ENCODE data around the gene ITLN1. TPM values are rescaled to one million over a fixed set of nuclear protein-coding genes. Genes with fewer than 3 reads are reported as not detected.

The ITLN1 gene
- polyA plus RNA-seq, 1 donor (not counting 4 experiments of a cell fraction or from before 2014, with no cell fraction given), result not detected

DNA sequence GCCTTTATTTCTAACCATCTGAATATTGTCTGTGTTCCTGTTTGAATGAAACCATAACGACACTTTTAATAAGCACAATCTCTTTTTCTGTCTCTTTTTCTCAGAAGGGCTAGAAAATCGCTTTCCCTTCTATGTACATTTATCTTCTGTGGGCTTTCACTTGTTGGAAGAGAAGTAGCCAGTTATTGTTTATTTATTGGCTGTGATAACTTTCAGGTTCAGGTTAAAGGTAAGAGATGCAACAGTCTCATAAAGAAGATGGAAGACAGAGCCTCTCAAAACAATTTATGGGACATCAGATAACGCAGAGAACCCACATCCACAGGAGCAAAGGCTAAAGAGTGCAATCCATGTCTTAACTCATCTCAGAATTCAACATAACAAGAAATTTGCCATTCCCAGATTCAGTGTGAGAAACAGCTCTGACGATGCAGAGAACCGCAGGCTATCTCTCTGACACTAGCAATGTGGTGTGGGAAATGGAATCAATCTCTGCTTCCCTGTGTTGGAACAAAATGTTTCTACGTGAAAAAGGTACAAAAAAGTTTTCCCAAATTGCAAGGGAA, 18.2 kb downstream of the ITLN1 start:
- H3K9ac ChIP-seq (ENCODE audit: control insufficient read depth, extremely low read depth, insufficient read depth, low read length), result no peak overlapping the region
- DNase-seq (ENCODE audit: low read depth, low spot score) (no peak), FAIRE-seq (no peak)
- H3K9me1 ChIP-seq (ENCODE audit: control insufficient read depth, extremely low read depth, insufficient read depth, low read length), result no peaks in the 10 kb centered on the region
- no peak overlapping the region for H3K4me3 ChIP-seq (ENCODE audit: control insufficient read depth in 2 of 3, extremely low read depth in 1 of 3, insufficient read depth in 2 of 3, low read depth in 1 of 3, low read length in 3 of 3)
- no peaks in the 10 kb centered on the region for H3K9me3 ChIP-seq (ENCODE audit: control insufficient read depth, low read depth, low read length)
- H3K79me2 ChIP-seq (ENCODE audit: control insufficient read depth, insufficient read depth, low read length), result no peaks in the 10 kb centered on the region
- no peak overlapping the region for H2AFZ ChIP-seq (ENCODE audit: control insufficient read depth, low read length)
- no peak overlapping the region for H3K27ac ChIP-seq (ENCODE audit: control insufficient read depth, insufficient read depth, low read length)
- H4K20me1 ChIP-seq (ENCODE audit: control insufficient read depth, extremely low read depth, insufficient read depth, low read length), result no peaks in the 10 kb centered on the region
- H3K4me1 ChIP-seq (ENCODE audit: control insufficient read depth, extremely low read depth, insufficient read depth, low read length), result no peaks in the 10 kb centered on the region
- TF ChIP-seq, protein P1, sequence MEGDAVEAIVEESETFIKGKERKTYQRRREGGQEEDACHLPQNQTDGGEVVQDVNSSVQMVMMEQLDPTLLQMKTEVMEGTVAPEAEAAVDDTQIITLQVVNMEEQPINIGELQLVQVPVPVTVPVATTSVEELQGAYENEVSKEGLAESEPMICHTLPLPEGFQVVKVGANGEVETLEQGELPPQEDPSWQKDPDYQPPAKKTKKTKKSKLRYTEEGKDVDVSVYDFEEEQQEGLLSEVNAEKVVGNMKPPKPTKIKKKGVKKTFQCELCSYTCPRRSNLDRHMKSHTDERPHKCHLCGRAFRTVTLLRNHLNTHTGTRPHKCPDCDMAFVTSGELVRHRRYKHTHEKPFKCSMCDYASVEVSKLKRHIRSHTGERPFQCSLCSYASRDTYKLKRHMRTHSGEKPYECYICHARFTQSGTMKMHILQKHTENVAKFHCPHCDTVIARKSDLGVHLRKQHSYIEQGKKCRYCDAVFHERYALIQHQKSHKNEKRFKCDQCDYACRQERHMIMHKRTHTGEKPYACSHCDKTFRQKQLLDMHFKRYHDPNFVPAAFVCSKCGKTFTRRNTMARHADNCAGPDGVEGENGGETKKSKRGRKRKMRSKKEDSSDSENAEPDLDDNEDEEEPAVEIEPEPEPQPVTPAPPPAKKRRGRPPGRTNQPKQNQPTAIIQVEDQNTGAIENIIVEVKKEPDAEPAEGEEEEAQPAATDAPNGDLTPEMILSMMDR (optimal IDR thresholded peaks at IDR 0.05 in 1 of 3, IDR thresholded peaks at IDR 0.05 in 1 of 3, conservative IDR thresholded peaks at IDR 0.05 in 1 of 3; ENCODE audit: extremely low read depth in 1 of 3, insufficient read depth in 2 of 3, low read length in 3 of 3), result no peak
- no peak for TF ChIP-seq EZH2 (IDR thresholded peaks at IDR 0.05; ENCODE audit: low read length)
- H3K27me3 ChIP-seq (ENCODE audit: control insufficient read depth, extremely low read depth, insufficient read depth, low read length), result no peaks in the 10 kb centered on the region
- no peaks in the 10 kb centered on the region for H3K36me3 ChIP-seq (ENCODE audit: control insufficient read depth in 2 of 2, extremely low read depth in 1 of 2, insufficient read depth in 2 of 2, low read length in 2 of 2)
- no peak overlapping the region for H3K4me2 ChIP-seq (ENCODE audit: control insufficient read depth, extremely low read depth, insufficient read depth, low read depth, low read length)
- dilution Hi-C loops (cut with MboI; ENCODE audit: extremely low pct_ligation_motif_present, low sequenced_read_pairs), result no loop called here

DNA sequence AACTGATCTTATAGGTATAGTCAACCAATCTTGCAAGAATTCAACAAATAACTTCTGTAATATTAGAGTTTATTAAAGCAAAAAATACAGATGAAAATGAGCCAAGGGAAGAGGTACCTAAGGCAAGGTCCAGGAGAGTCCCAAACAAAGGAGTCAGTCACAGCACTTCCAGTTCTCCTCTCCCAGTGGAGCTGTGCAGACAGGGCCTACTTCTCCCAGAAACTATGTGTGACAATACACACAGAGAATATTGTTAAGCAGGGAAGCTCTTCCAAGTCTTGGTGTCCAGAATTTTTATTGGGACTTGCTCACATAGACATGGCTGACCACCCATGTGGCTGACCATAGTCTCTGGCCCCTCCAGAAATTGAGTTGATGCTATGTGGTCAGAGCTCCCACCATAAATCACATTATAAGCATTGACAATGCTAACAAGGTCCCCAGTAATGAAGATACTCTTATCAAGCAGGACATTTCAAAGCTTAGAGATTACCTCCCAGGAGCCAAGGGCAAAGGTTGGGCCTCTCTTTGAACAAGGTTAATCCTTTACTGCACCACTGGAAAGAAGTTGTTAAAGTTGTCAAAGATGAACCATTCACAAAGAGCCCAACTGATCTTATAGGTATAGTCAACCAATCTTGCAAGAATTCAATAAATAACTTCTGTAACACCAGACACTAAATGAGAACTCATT, 18.8 kb downstream of the ITLN1 start:
- TF ChIP-seq EZH2 (IDR thresholded peaks at IDR 0.05; ENCODE audit: low read length), result no peak
- TF ChIP-seq, protein P1 (optimal IDR thresholded peaks at IDR 0.05 in 1 of 3, IDR thresholded peaks at IDR 0.05 in 1 of 3, conservative IDR thresholded peaks at IDR 0.05 in 1 of 3; ENCODE audit: extremely low read depth in 1 of 3, insufficient read depth in 2 of 3, low read length in 3 of 3), result no peak
- Histone ChIP-seq H3K79me2 (ENCODE audit: control insufficient read depth, insufficient read depth, low read length) (no peaks in the 10 kb centered on the region), H3K9me3 (ENCODE audit: control insufficient read depth, low read depth, low read length) (no peaks in the 10 kb centered on the region), H3K27ac (ENCODE audit: control insufficient read depth, insufficient read depth, low read length) (no peak overlapping the region), H3K4me3 (ENCODE audit: control insufficient read depth in 2 of 3, extremely low read depth in 1 of 3, insufficient read depth in 2 of 3, low read depth in 1 of 3, low read length in 3 of 3) (no peak overlapping the region), H3K9ac (ENCODE audit: control insufficient read depth, extremely low read depth, insufficient read depth, low read length) (no peak overlapping the region), H3K36me3 (ENCODE audit: control insufficient read depth in 2 of 2, extremely low read depth in 1 of 2, insufficient read depth in 2 of 2, low read length in 2 of 2) (no peaks in the 10 kb centered on the region), H4K20me1 (ENCODE audit: control insufficient read depth, extremely low read depth, insufficient read depth, low read length) (no peaks in the 10 kb centered on the region), H2AFZ (ENCODE audit: control insufficient read depth, low read length) (no peak overlapping the region), H3K4me2 (ENCODE audit: control insufficient read depth, extremely low read depth, insufficient read depth, low read depth, low read length) (no peak overlapping the region), H3K4me1 (ENCODE audit: control insufficient read depth, extremely low read depth, insufficient read depth, low read length) (no peaks in the 10 kb centered on the region), H3K27me3 (ENCODE audit: control insufficient read depth, extremely low read depth, insufficient read depth, low read length) (no peaks in the 10 kb centered on the region), H3K9me1 (ENCODE audit: control insufficient read depth, extremely low read depth, insufficient read depth, low read length) (no peaks in the 10 kb centered on the region)
- dilution Hi-C loops (cut with MboI; ENCODE audit: extremely low pct_ligation_motif_present, low sequenced_read_pairs), result no loop called here
- no peak for DNase-seq (ENCODE audit: low read depth, low spot score)
- no peak for FAIRE-seq

Data from keratinocyte (primary cell).